Thoracic aorta (tissue), 2 donors: ENCODE results near the gene PACS1. TPM values are rescaled to one million over a fixed set of nuclear protein-coding genes. Genes with fewer than 3 reads are reported as not detected.
"Not testable (repeated sequence)": the region's sequence is repeated elsewhere in the genome, so short reads cannot be mapped to it uniquely, and the experiment has no call there.

Experiments used
- ATAC-seq: fragments of 150-250 bp; one replicate; pipeline ENCODE4 v1.8.0; 2017; ENCODE audit warnings: low read depth; ENCODE audit not compliant: insufficient number of reproducible peaks, low FRiP score
- DNase-seq: peaks from one replicate; pipeline ENCODE4 v3.0.0-alpha.2; 2020; ENCODE audit warnings: low spot score
- H3K27ac ChIP-seq, 2 donors: fragments of 200-600 bp; sonication (generic); 1 replicate in 1 of 2; 2 replicates in 1 of 2; pipeline ENCODE4 v1.5.1; 2016; ENCODE audit warnings: mild to moderate bottlenecking in 2 of 2, moderate library complexity in 2 of 2
- H3K27me3 ChIP-seq: fragments of 200-600 bp; sonication (generic); replicated peaks from 2 replicates; pipeline ENCODE4 v1.6.0; 2016; ENCODE audit warnings: mild to moderate bottlenecking; ENCODE audit not compliant: insufficient read depth
- H3K36me3 ChIP-seq: fragments of 200-600 bp; sonication (generic); one replicate; pipeline ENCODE4 v1.5.1; 2016
- H3K4me1 ChIP-seq, 2 donors: fragments of 200-600 bp; sonication (generic); 1 replicate in 1 of 2; 2 replicates in 1 of 2; pipeline versions ENCODE4 v1.5.1 to v1.6.0; 2016; ENCODE audit warnings: low read depth in 2 of 2, mild to moderate bottlenecking in 1 of 2; ENCODE audit not compliant: control insufficient read depth in 1 of 2
- H3K4me3 ChIP-seq: fragments of 200-600 bp; sonication (generic); 2 replicates; pipeline ENCODE4 v1.5.1; 2016; ENCODE audit warnings: mild to moderate bottlenecking
- H3K9me3 ChIP-seq: fragments of 200-600 bp; sonication (generic); 2 replicates; pipeline ENCODE4 v1.5.1; 2016
- total RNA-seq, 2 donors: library from RNA; depleted of rRNA; stranded (reverse); fragments of >200 nt; gene quantifications; one replicate each; pipeline versions ENCODE4 v1.1.0 to v1.2.3, GENCODE V29; 2016
- TF ChIP-seq, protein P1 (sequence below): fragments of 200-600 bp; sonication (generic); IDR thresholded peaks from one replicate; pipeline ENCODE4 v1.5.1; 2019; ENCODE audit warnings: antibody characterized with exemption

PACS1 gene
- total RNA-seq, 2 donors from 2014 or later = 82.9 to 112 TPM

DNA sequence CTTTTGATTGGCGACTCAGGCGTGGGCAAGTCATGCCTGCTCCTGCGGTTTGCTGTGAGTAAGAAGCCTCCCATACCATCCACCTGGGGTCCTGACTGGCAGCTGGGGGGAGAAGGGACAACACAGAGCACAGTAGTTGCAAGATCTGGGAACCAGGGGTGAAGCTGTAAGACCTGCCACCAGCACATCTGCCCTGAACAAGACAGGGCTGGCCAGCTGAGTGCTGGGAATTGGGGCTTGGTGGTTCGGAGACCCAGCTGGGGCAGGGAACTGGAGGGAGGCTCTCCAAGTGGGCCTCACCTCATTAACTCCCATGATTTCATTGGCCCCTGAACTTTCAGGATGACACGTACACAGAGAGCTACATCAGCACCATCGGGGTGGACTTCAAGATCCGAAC is 201.7 kb downstream of the PACS1 start:
- Histone ChIP-seq H3K4me3 (no peak overlapping the region), H3K27ac (no peak overlapping the region), H3K36me3 (peaks cover 51% of the 10 kb centered on the region), H3K27me3 (no peaks in the 10 kb centered on the region), H3K4me1 (peaks cover 14 to 23% of the 10 kb centered on the region in 2 donors), H3K9me3 (no peaks in the 10 kb centered on the region)
- TF ChIP-seq, protein P1, sequence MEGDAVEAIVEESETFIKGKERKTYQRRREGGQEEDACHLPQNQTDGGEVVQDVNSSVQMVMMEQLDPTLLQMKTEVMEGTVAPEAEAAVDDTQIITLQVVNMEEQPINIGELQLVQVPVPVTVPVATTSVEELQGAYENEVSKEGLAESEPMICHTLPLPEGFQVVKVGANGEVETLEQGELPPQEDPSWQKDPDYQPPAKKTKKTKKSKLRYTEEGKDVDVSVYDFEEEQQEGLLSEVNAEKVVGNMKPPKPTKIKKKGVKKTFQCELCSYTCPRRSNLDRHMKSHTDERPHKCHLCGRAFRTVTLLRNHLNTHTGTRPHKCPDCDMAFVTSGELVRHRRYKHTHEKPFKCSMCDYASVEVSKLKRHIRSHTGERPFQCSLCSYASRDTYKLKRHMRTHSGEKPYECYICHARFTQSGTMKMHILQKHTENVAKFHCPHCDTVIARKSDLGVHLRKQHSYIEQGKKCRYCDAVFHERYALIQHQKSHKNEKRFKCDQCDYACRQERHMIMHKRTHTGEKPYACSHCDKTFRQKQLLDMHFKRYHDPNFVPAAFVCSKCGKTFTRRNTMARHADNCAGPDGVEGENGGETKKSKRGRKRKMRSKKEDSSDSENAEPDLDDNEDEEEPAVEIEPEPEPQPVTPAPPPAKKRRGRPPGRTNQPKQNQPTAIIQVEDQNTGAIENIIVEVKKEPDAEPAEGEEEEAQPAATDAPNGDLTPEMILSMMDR = no peak
- no peak for ATAC-seq
- no peak for DNase-seq

DNA sequence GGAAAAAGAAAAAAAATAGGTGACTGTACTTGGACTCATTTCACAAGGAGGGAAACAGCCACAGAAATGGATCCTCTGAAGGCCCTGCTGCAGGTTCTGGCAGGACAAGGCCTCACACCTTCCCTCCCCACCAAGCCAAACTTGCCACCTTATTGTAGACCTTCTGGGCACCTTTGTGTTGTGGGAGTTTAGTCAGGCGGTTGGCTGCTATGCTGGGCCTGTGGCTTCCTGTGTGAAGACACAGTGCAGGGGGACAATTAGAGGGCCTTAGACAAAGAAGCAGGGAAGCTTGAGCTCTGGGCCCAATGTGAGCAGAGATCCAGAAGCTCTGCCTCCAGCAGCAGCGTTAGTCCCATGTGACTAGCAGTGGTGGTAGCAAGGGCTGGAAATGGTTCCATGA is 202.5 kb downstream of the PACS1 start:
- peaks cover 13 to 23% of the 10 kb centered on the region in 2 donors for H3K4me1 ChIP-seq
- no peak for ATAC-seq
- H3K4me3 ChIP-seq = no peak overlapping the region
- peaks cover 51% of the 10 kb centered on the region for H3K36me3 ChIP-seq
- H3K27ac ChIP-seq = no peak overlapping the region
- no peaks in the 10 kb centered on the region for H3K27me3 ChIP-seq
- H3K9me3 ChIP-seq = no peaks in the 10 kb centered on the region
- TF ChIP-seq, protein P1 = no peak
- DNase-seq = no peak

DNA sequence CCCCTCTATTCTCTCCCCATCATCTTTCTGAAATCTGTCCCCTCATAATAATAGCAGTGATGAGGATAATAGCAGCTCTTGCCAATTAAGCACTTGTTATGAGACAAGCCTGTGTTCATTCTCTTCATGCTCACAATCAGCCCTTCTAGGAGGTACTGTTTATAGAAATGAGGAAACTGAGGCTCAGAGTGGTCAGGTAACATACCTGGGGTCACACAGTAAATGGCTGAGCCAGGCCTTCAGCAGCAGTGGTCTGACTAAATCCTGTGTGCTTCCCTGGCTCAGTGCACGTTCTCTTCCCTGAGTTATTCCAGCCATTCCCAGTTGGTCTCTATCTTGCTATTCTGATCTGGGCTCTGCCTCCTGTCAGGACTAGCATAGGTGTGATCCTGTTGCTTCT is 204.1 kb downstream of the PACS1 start:
- H3K4me1 ChIP-seq = peaks cover 14 to 24% of the 10 kb centered on the region in 2 donors

DNA sequence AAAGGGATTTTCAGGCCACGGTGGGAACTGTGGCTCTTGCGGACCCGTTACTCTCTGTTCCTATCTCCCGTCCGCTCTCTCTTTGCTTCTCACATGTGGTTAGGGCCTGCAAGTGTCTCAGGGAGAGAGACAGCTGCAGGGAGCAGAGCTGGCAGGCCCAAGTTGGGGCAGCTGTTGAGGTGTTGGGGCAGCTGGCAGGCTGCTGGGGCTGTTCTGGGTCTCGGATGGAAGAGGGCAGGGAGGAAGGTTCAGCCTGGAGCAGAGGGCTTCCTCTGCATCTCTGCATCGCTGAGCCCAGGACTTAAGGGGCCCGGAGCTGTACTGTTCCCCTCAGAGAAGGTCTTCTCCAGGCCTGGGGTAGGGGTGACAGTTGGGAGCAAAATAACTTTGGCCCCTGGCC is 205.3 kb downstream of the PACS1 start:
- Histone ChIP-seq H3K27me3 (no peaks in the 10 kb centered on the region), H3K36me3 (peaks cover 51% of the 10 kb centered on the region), H3K27ac (no peak overlapping the region), H3K4me3 (no peak overlapping the region), H3K4me1 (peaks cover 3 to 12% of the 10 kb centered on the region in 2 donors), H3K9me3 (no peaks in the 10 kb centered on the region)
- TF ChIP-seq, protein P1 = no peak
- DNase-seq (no peak), ATAC-seq (no peak)

More for the DNA sequence above, 204.1 kb downstream of the PACS1 start:
- ATAC-seq = no peak
- Histone ChIP-seq H3K27me3 (no peaks in the 10 kb centered on the region), H3K4me3 (no peak overlapping the region), H3K9me3 (no peaks in the 10 kb centered on the region), H3K36me3 (peaks cover 51% of the 10 kb centered on the region), H3K27ac (no peak overlapping the region)
- DNase-seq = no peak
- TF ChIP-seq, protein P1 = no peak

DNA sequence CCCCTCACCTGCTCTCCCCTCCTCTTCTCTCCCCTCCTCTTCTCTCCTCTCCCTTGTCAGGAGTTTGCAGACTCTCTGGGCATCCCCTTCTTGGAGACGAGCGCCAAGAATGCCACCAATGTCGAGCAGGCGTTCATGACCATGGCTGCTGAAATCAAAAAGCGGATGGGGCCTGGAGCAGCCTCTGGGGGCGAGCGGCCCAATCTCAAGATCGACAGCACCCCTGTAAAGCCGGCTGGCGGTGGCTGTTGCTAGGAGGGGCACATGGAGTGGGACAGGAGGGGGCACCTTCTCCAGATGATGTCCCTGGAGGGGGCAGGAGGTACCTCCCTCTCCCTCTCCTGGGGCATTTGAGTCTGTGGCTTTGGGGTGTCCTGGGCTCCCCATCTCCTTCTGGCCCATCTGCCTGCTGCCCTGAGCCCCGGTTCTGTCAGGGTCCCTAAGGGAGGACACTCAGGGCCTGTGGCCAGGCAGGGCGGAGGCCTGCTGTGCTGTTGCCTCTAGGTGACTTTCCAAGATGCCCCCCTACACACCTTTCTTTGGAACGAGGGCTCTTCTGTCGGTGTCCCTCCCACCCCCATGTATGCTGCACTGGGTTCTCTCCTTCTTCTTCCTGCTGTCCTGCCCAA is 206.0 kb downstream of the PACS1 start:
- H3K9me3 ChIP-seq = no peaks in the 10 kb centered on the region
- no peaks in the 10 kb centered on the region for H3K27me3 ChIP-seq
- DNase-seq = no peak
- TF ChIP-seq, protein P1 = no peak
- H3K36me3 ChIP-seq = peaks cover 48% of the 10 kb centered on the region
- H3K4me3 ChIP-seq = no peak overlapping the region
- no peak overlapping the region for H3K27ac ChIP-seq
- H3K4me1 ChIP-seq = peaks cover 3 to 6% of the 10 kb centered on the region in 2 donors
- no peak for ATAC-seq

DNA sequence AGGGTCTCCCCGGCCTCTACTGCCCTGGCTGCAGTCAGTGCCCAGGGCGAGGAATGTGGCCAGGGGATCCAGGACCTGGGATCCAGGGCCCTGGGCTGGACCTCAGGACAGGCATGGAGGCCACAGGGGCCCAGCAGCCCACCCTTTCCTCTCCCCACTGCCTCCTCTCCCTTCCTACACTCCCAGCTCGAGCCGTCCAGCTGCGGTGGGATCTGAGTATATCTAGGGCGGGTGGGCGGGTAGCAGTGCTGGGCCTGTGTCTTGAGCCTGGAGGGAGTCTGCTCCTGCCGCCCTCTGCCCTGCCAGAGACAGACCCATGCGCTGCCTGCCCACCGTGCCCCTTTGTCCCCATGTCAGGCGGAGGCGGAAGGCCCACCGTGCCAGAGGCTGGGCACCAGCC is 206.5 kb downstream of the PACS1 start:
- not testable (repeated sequence) for ATAC-seq, H3K4me1 ChIP-seq, H3K27me3 ChIP-seq, H3K27ac ChIP-seq, H3K9me3 ChIP-seq, DNase-seq, H3K4me3 ChIP-seq
- peaks cover 46% of the 10 kb centered on the region for H3K36me3 ChIP-seq

DNA sequence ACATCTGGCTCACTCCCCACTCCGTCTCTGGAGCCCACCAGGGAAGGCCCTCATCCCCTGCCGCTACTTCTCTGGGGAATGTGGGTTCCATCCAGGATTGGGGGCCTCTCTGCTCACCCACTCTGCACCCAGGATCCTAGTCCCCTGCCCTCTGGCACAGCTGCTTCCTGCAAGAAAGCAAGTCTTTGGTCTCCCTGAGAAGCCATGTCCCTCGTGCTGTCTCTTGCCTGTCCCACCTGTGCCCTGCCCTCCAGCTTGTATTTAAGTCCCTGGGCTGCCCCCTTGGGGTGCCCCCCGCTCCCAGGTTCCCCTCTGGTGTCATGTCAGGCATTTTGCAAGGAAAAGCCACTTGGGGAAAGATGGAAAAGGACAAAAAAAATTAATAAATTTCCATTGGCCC is 207.0 kb downstream of the PACS1 start:
- not testable (repeated sequence) for DNase-seq, H3K9me3 ChIP-seq, ATAC-seq, H3K4me3 ChIP-seq, H3K4me1 ChIP-seq, H3K27ac ChIP-seq, H3K27me3 ChIP-seq
- peaks cover 42% of the 10 kb centered on the region for H3K36me3 ChIP-seq
